Sciatic nerve (tissue), 2 donors: Measurements from ENCODE around the gene GINS2. TPM values are rescaled to one million over a fixed set of nuclear protein-coding genes. Genes with fewer than 3 reads are reported as not detected.

Source experiments
- ATAC-seq: fragments of 200-7000 bp; cut with Tn5 transposase; one replicate; pipeline ENCODE4 v1.9.1; 2020; ENCODE audit warnings: mild to moderate bottlenecking, moderate library complexity
- DNase-seq: peaks from one replicate; pipeline ENCODE4 v3.0.0-alpha.2; 2020; ENCODE audit warnings: low spot score
- intact Hi-C: fragments of 100-400 bp; cut with DNase I; formaldehyde crosslinking; loops from one replicate; pipeline ENCODE4 v1.14.2; 2022
- total RNA-seq: library from RNA; stranded (reverse); fragmentation: NEBNext Ultra II Directional; extraction: Animal tissue kit (Norgen Biotek cat#: 25700); gene quantifications from one replicate; pipeline ENCODE4 v1.2.1, GENCODE V29; 2021
- donor health status: DM: no; HTN: no; CAD: no.
- donor health status: DM: no; HTN: no; CAD: no.

GINS2 gene
- total RNA-seq, 1 donor from 2014 or later = 1.3 TPM

- intact Hi-C loops = no loop called here
- ATAC-seq = no peak
- no peak for DNase-seq
Measured at GRCh38 chr16:85635545-85636140, 53.1 kb downstream of the GINS2 start.

- no peak for ATAC-seq
- intact Hi-C loops = no loop called here
- no peak for DNase-seq
Measured at GRCh38 chr16:85634747-85635544, 53.8 kb downstream of the GINS2 start.

GRCh38 chr16:85633888-85634287 is 54.9 kb downstream of the GINS2 start:
- intact Hi-C loops = no loop called here
- no peak for ATAC-seq
- no peak for DNase-seq

GRCh38 chr16:85633438-85633743 is 55.4 kb downstream of the GINS2 start:
- intact Hi-C loops = no loop called here
- no peak for DNase-seq
- ATAC-seq = no peak

GRCh38 chr16:85632709-85633437 is 55.9 kb downstream of the GINS2 start:
- intact Hi-C loops = no loop called here
- no peak for DNase-seq
- no peak for ATAC-seq

- intact Hi-C loops = no loop called here
- ATAC-seq (no peak), DNase-seq (no peak)
Measured at GRCh38 chr16:85631802-85632393, 56.9 kb downstream of the GINS2 start.

- DNase-seq (no peak), ATAC-seq (no peak)
- intact Hi-C loops = no loop called here
Measured at GRCh38 chr16:85631230-85631629, 57.5 kb downstream of the GINS2 start.

GRCh38 chr16:85629853-85630252 is 58.9 kb downstream of the GINS2 start:
- DNase-seq = no peak
- intact Hi-C loops = no loop called here

GRCh38 chr16:85629326-85629725 is 59.4 kb downstream of the GINS2 start:
- DNase-seq (no peak), ATAC-seq (no peak)
- intact Hi-C loops = no loop called here

More at GRCh38 chr16:85629853-85630252, 58.9 kb downstream of the GINS2 start:
- ATAC-seq = no peak

GRCh38 chr16:85628645-85629044 is 60.1 kb downstream of the GINS2 start:
- intact Hi-C loops = no loop called here
- no peak for ATAC-seq

GRCh38 chr16:85628265-85628556 is 60.5 kb downstream of the GINS2 start:
- no peak for ATAC-seq
- DNase-seq = no peak
- intact Hi-C loops = no loop called here

More at GRCh38 chr16:85628645-85629044, 60.1 kb downstream of the GINS2 start:
- no peak for DNase-seq

GRCh38 chr16:85627526-85628264 is 61.1 kb downstream of the GINS2 start:
- DNase-seq (no peak), ATAC-seq (no peak)
- intact Hi-C loops = no loop called here

- ATAC-seq (no peak), DNase-seq (no peak)
- intact Hi-C loops = no loop called here
Measured at GRCh38 chr16:85627089-85627488, 61.7 kb downstream of the GINS2 start.

Other genes starting within 250 kb of the GINS2 start
- gene GSE1, start 75.6 kb downstream of the GINS2 start, total RNA-seq = 97.3 TPM
- gene C16orf74, start 62.1 kb upstream of the GINS2 start, total RNA-seq = 1.8 TPM
- 29.2 TPM for gene EMC8, start 110.6 kb upstream of the GINS2 start, total RNA-seq
- gene COX4I1, start 110.7 kb upstream of the GINS2 start, total RNA-seq = 277 TPM
- gene IRF8, start 210.2 kb upstream of the GINS2 start, total RNA-seq = 19.1 TPM